Mesendoderm (in vitro differentiated cells): ENCODE measurements around the gene ABTB2.
A peak's percentile ranks its signal among the peaks of the same experiment; 100 is the strongest.

Source experiments
- DNase-seq: peaks from one replicate; pipeline ENCODE4 v3.0.0; 2013
- H2AK5ac ChIP-seq: 2 replicates; pipeline ENCODE4 v1.6.1; 2013; ENCODE audit warnings: low read length, inconsistent platforms
- H2BK120ac ChIP-seq: 2 replicates; pipeline ENCODE4 v1.6.1; 2013; ENCODE audit warnings: low read depth, mild to moderate bottlenecking, low read length, moderate library complexity, mixed read lengths
- H2BK15ac ChIP-seq: replicated peaks from 2 replicates; pipeline ENCODE4 v1.6.1; 2013; ENCODE audit warnings: low read depth, mild to moderate bottlenecking, moderate library complexity
- H2BK5ac ChIP-seq: 2 replicates; pipeline ENCODE4 v1.6.1; 2013; ENCODE audit warnings: low read length, inconsistent platforms
- H3K18ac ChIP-seq: 2 replicates; pipeline ENCODE4 v1.6.1; 2013; ENCODE audit warnings: mild to moderate bottlenecking, low read length, mixed read lengths
- H3K23ac ChIP-seq: one replicate; pipeline ENCODE4 v1.6.1; 2013; ENCODE audit warnings: low read length
- H3K27ac ChIP-seq: 2 replicates; pipeline ENCODE4 v1.5.1; 2013; ENCODE audit warnings: low read depth, mild to moderate bottlenecking, inconsistent platforms, low read length, moderate library complexity
- H3K27me3 ChIP-seq: 2 replicates; pipeline ENCODE4 v1.6.1; 2013; ENCODE audit warnings: low read length, control low read depth, mild to moderate bottlenecking, inconsistent platforms; ENCODE audit not compliant: insufficient read depth, poor library complexity
- H3K36me3 ChIP-seq: 2 replicates; pipeline ENCODE4 v1.6.1; 2013; ENCODE audit warnings: low read length, inconsistent platforms; ENCODE audit not compliant: control insufficient read depth, insufficient read depth
- H3K4ac ChIP-seq: one replicate; pipeline ENCODE4 v1.6.1; 2013; ENCODE audit warnings: low read depth, mild to moderate bottlenecking, low read length, moderate library complexity
- H3K4me1 ChIP-seq: 2 replicates; pipeline ENCODE4 v1.6.1; 2013; ENCODE audit warnings: low read depth, low read length, inconsistent platforms; ENCODE audit not compliant: control insufficient read depth
- H3K4me2 ChIP-seq: 2 replicates; pipeline ENCODE4 v1.6.1; 2013; ENCODE audit warnings: low read length
- H3K4me3 ChIP-seq: 2 replicates; pipeline ENCODE4 v1.5.1; 2013; ENCODE audit warnings: mild to moderate bottlenecking, low read length
- H3K56ac ChIP-seq: one replicate; pipeline ENCODE4 v1.6.1; 2013; ENCODE audit warnings: low read length
- H3K79me1 ChIP-seq: 2 replicates; pipeline ENCODE4 v1.6.1; 2013; ENCODE audit warnings: low read length, inconsistent platforms
- H3K79me2 ChIP-seq: 2 replicates; pipeline ENCODE4 v1.6.1; 2013; ENCODE audit warnings: mild to moderate bottlenecking, low read length; ENCODE audit not compliant: control insufficient read depth, insufficient read depth
- H3K9ac ChIP-seq: 2 replicates; pipeline ENCODE4 v1.6.1; 2013; ENCODE audit warnings: low read length, inconsistent platforms
- H4K5ac ChIP-seq: one replicate; pipeline ENCODE4 v1.6.1; 2013; ENCODE audit warnings: low read length
- H4K8ac ChIP-seq: one replicate; pipeline ENCODE4 v1.6.1; 2013; ENCODE audit warnings: low read depth, mild to moderate bottlenecking, control low read depth, low read length, moderate library complexity
- WGBS: extraction: QIAGEN DNeasy Blood & Tissue Kit; methylation state at CpG from one replicate; pipeline ENCODE4 v1.1.7; 2013; ENCODE audit warnings: low lambda C conversion rate, missing lambda C conversion rate; ENCODE audit not compliant: insufficient coverage; ENCODE audit errors: extremely low coverage; 5-methylcytosine and 5-hydroxymethylcytosine counted together

ABTB2 gene

DNA sequence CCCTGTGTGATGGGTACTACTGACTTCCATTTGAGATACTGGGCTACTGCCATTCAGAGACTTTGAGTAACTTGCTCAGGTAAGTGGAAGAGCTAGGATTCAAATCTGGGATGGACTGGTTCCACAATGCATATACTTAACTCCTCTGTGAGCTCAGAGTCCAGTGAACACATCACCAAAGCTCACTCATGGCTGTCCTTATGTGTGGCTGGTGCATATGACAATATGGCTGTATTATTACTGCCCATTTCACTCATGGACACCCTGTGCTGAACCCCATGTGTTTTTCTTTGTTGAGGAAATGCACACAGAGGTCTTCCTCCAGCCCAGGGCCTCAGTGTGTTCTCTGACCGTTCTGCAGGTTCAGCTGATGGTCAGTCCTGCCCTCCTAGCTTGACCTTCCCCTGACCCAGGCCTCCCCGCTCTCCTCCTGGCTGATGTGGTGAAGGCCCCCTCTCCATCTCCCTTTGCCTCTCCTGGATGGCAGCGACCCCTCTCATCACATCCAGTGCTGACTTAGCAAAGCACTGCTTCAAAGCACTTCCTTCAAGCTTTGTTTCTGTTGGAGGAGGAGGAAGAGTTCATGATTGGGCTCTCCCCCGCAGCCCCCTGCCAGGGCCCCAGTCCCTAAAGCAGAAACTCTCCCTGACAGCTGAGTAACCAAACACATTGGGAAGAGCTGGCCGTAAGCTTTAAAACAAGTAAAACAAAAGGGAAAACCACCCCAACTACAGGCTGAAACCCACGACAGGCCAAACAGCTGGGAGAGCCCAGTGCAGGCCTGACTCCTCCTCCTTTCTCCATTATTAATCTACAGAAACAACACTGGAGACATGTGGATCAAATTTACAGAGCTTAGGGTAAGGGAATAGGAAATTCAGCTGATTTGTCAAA, 151.2 kb downstream of the ABTB2 start:
- no peaks in the 10 kb centered on the region for H3K27me3 ChIP-seq
- H3K56ac ChIP-seq, result peak overlapping the region; percentile 47
- H3K18ac ChIP-seq, result no peak overlapping the region
- H3K4me1 ChIP-seq, result no peaks in the 10 kb centered on the region
- no peak overlapping the region for H4K5ac ChIP-seq
- H3K4me2 ChIP-seq, result no peak overlapping the region
- no peaks in the 10 kb centered on the region for H3K36me3 ChIP-seq
- no peaks in the 10 kb centered on the region for H3K79me1 ChIP-seq
- no peak for DNase-seq
- H2BK15ac ChIP-seq, result no peak overlapping the region
- no peaks in the 10 kb centered on the region for H3K79me2 ChIP-seq
- no CpG with 5 or more reads among the region's 6 CpGs for WGBS
- H2BK120ac ChIP-seq, result no peak overlapping the region
- H3K4ac ChIP-seq, result no peak overlapping the region
- no peak overlapping the region for H3K9ac ChIP-seq
- H3K4me3 ChIP-seq, result no peak overlapping the region
- H4K8ac ChIP-seq, result no peak overlapping the region
- no peak overlapping the region for H3K23ac ChIP-seq
- H3K27ac ChIP-seq, result no peak overlapping the region
- no peak overlapping the region for H2BK5ac ChIP-seq
- H2AK5ac ChIP-seq, result no peak overlapping the region

DNA sequence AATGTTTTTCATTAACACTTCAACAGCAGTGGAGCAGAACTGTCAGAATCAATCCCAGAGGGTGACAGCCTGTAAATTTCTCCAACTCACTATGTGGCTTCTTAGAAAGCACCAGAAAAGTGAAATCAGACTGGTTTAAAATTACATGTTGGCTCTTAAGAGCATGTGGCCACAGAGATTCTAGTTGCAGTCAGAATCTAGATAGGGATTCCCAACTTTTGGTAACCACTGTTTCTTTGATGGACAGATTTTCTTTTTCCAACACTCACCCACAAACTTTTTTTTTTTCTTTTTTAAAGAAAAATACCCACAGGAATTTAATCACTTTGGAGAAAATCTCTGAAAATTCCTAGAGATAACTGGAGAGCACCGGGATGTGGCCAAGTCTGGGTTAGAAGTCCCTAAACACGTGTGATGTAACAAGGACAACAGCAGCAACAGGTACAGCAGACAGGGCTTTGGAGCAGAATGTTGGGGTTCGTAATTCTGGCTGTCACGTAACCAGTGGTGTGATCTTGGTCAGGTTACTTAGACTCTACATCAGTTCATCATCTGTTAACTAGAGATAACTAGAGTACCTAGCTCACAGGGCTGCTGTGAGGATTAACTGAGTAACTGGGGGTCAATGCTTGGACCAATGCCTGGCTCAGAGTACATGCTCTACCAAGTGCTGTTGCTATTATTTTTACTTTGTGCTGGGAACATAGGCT, 152.3 kb downstream of the ABTB2 start:
- Histone ChIP-seq H3K4me2 (no peak overlapping the region), H2BK120ac (no peak overlapping the region), H3K36me3 (no peaks in the 10 kb centered on the region), H3K4me1 (no peaks in the 10 kb centered on the region), H3K79me2 (no peaks in the 10 kb centered on the region), H4K8ac (no peak overlapping the region), H3K79me1 (no peaks in the 10 kb centered on the region), H3K4ac (no peak overlapping the region), H3K27ac (no peak overlapping the region), H3K9ac (no peak overlapping the region), H2AK5ac (no peak overlapping the region), H3K27me3 (no peaks in the 10 kb centered on the region), H3K4me3 (no peak overlapping the region), H2BK5ac (no peak overlapping the region), H3K23ac (no peak overlapping the region), H4K5ac (no peak overlapping the region), H3K18ac (no peak overlapping the region), H2BK15ac (no peak overlapping the region), H3K56ac (no peak overlapping the region)
- no peak for DNase-seq
- WGBS, result no CpG with 5 or more reads among the region's 4 CpGs

DNA sequence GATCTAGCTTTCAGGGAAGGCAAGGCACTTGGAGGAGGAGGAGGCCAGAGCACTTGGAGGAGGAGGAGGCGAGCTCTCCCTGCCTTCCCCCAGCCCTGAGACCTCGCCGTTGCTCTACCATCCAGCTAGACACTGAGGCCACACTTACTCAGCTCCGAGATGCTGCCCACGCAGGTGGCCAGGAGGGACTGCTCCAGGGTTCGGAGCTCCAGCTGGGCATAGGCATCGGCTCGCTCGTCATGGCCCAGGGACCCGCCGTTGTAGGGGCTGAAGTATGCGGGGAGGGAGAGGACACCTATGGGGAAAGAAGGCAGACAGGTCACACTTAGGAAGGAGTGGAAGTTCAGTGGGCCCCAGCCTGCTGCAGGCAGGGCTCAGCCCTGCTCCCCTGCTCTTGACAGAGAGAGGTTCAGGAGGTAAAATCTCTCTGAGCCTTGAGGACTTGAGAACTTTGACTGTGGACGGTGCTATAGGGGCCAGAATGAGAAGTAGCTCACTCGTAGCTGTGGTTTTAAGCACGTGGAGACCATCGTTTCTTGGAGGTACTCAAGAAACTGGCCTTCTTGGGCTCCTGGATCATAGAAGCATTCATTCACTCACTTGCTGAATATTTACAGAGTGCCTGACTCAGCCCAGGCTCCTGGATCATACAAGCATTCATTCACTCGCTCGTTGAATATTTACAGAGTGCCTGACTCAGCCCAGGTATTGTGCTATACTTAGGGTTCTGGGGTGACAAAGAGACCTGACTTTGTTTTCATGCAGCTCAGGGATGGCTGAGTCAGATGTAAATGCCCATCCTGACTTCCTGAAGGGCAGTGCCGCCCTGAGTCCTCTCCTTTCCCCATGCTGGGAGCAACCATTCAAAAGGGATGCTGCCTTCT, 153.2 kb downstream of the ABTB2 start:
- Histone ChIP-seq H3K27me3 (no peaks in the 10 kb centered on the region), H2BK15ac (no peak overlapping the region), H3K56ac (no peak overlapping the region), H2BK120ac (no peak overlapping the region), H4K5ac (no peak overlapping the region), H2BK5ac (no peak overlapping the region), H3K4me3 (no peak overlapping the region), H3K79me1 (no peaks in the 10 kb centered on the region), H3K4me2 (no peak overlapping the region), H3K23ac (no peak overlapping the region), H3K18ac (no peak overlapping the region), H3K27ac (no peak overlapping the region), H3K36me3 (no peaks in the 10 kb centered on the region), H3K4ac (no peak overlapping the region), H2AK5ac (no peak overlapping the region), H3K9ac (no peak overlapping the region), H3K4me1 (no peaks in the 10 kb centered on the region), H4K8ac (no peak overlapping the region), H3K79me2 (no peaks in the 10 kb centered on the region)
- DNase-seq, result no peak
- WGBS, result no CpG with 5 or more reads among the region's 19 CpGs

DNA sequence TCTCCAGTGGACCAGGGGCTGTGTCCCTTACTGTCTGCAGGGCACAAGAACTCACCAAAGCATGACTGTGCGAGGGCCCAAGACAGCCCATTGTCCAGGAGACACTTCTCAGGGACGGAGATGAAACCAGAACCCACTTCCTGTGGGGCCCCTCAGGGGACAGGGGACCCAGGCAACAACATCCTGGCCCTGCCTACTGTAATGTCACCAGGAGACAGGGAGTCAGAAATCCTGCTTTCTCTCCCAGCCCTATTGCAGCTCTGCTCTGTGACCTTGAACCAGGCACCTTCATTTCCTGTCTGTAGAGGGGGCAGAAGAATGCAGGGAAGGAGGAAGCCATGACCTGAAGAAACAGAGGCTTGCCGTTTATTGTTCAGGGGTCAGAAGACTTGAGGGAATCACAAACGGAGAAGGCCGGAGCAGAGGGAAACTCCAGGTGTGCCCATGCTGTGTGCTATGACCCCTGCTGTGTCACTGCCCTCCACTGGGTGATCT, 154.4 kb downstream of the ABTB2 start:
- DNase-seq, result peak; percentile 40
- no peak overlapping the region for H2AK5ac ChIP-seq
- H2BK120ac ChIP-seq, result no peak overlapping the region
- H4K8ac ChIP-seq, result no peak overlapping the region
- no peak overlapping the region for H3K4me2 ChIP-seq
- H2BK5ac ChIP-seq, result no peak overlapping the region
- H3K4ac ChIP-seq, result no peak overlapping the region
- H3K79me1 ChIP-seq, result no peaks in the 10 kb centered on the region
- no peaks in the 10 kb centered on the region for H3K4me1 ChIP-seq
- no peak overlapping the region for H2BK15ac ChIP-seq
- no peaks in the 10 kb centered on the region for H3K36me3 ChIP-seq
- WGBS, result no CpG with 5 or more reads among the region's 5 CpGs
- H3K79me2 ChIP-seq, result no peaks in the 10 kb centered on the region
- no peak overlapping the region for H3K27ac ChIP-seq
- no peak overlapping the region for H3K23ac ChIP-seq
- no peak overlapping the region for H3K9ac ChIP-seq
- no peak overlapping the region for H3K4me3 ChIP-seq
- H4K5ac ChIP-seq, result no peak overlapping the region
- no peaks in the 10 kb centered on the region for H3K27me3 ChIP-seq
- no peak overlapping the region for H3K18ac ChIP-seq
- no peak overlapping the region for H3K56ac ChIP-seq

DNA sequence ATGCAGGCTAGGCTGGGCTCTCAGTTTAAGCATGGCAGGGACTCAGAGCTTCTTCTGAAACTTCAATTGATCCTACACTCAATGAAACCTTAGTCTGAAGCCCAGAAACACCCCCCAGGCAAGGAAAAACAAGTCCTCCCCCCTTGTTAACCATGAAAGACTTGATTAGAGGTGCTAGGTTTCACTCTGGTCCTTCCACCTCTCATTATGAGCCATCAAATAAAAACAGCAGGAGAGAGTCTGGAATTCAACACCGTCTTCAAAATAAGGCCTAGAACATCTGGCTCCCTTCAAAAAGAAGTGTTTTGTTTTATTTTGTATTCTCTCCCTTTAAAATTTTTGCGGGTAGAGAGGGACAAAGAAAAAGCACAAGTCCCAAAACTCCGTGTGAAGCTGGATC, 156.7 kb downstream of the ABTB2 start:
- H3K56ac ChIP-seq, result no peak overlapping the region
- no peak overlapping the region for H3K4me2 ChIP-seq
- H2BK120ac ChIP-seq, result no peak overlapping the region
- no peaks in the 10 kb centered on the region for H3K27me3 ChIP-seq
- no peaks in the 10 kb centered on the region for H3K36me3 ChIP-seq
- no peak overlapping the region for H3K9ac ChIP-seq
- WGBS, result no CpG with 5 or more reads among the region's 3 CpGs
- no peak overlapping the region for H3K4ac ChIP-seq
- H3K79me2 ChIP-seq, result no peaks in the 10 kb centered on the region
- H3K27ac ChIP-seq, result no peak overlapping the region
- H3K18ac ChIP-seq, result no peak overlapping the region
- H2AK5ac ChIP-seq, result no peak overlapping the region
- H4K8ac ChIP-seq, result no peak overlapping the region
- no peak overlapping the region for H2BK15ac ChIP-seq
- no peak overlapping the region for H4K5ac ChIP-seq
- no peak overlapping the region for H3K23ac ChIP-seq
- H2BK5ac ChIP-seq, result no peak overlapping the region
- H3K4me1 ChIP-seq, result no peaks in the 10 kb centered on the region
- no peak overlapping the region for H3K4me3 ChIP-seq
- DNase-seq, result no peak
- H3K79me1 ChIP-seq, result no peaks in the 10 kb centered on the region
